Trophoblast cell (in vitro differentiated cells and primary cell): ENCODE data around the gene NAP1L5.

Source experiments
- DNase-seq, 2 donors: peaks; one replicate each; pipeline ENCODE4 v3.0.0-alpha.2; 2016
- H2AFZ ChIP-seq: 2 replicates; pipeline ENCODE4 v1.6.1; 2013; ENCODE audit warnings: low read length, moderate library complexity, mild to moderate bottlenecking; ENCODE audit not compliant: insufficient read depth, poor library complexity
- H2AK5ac ChIP-seq: 2 replicates; pipeline ENCODE4 v1.6.1; 2013; ENCODE audit warnings: mild to moderate bottlenecking, low read length
- H2BK120ac ChIP-seq: 2 replicates; pipeline ENCODE4 v1.6.1; 2013; ENCODE audit warnings: low read length, mild to moderate bottlenecking, moderate library complexity; ENCODE audit not compliant: insufficient read depth, poor library complexity
- H2BK12ac ChIP-seq: 2 replicates; pipeline ENCODE4 v1.6.1; 2013; ENCODE audit warnings: mild to moderate bottlenecking, low read length, moderate library complexity
- H2BK5ac ChIP-seq: 2 replicates; pipeline ENCODE4 v1.6.1; 2013; ENCODE audit warnings: low read length, low read depth, moderate library complexity, mild to moderate bottlenecking; ENCODE audit not compliant: poor library complexity
- H3K14ac ChIP-seq: 2 replicates; pipeline ENCODE4 v1.6.1; 2013; ENCODE audit warnings: mild to moderate bottlenecking, low read length
- H3K18ac ChIP-seq: 2 replicates; pipeline ENCODE4 v1.6.1; 2013; ENCODE audit warnings: mild to moderate bottlenecking, low read length
- H3K23ac ChIP-seq: 2 replicates; pipeline ENCODE4 v1.6.1; 2013; ENCODE audit warnings: low read length
- H3K27ac ChIP-seq: 2 replicates; pipeline ENCODE4 v1.5.1; 2013; ENCODE audit warnings: low read depth, mild to moderate bottlenecking, inconsistent platforms, low read length, moderate library complexity
- H3K27me3 ChIP-seq: 2 replicates; pipeline ENCODE4 v1.6.1; 2013; ENCODE audit warnings: inconsistent platforms, mild to moderate bottlenecking, low read length, moderate library complexity; ENCODE audit not compliant: insufficient read depth
- H3K36me3 ChIP-seq, 2 experiments: 1 replicate in 1 of 2; 2 replicates in 1 of 2; pipeline ENCODE4 v1.6.1; 2013; ENCODE audit warnings: low read length in 2 of 2, mild to moderate bottlenecking in 2 of 2, moderate library complexity in 1 of 2; ENCODE audit not compliant: insufficient read depth in 2 of 2, control insufficient read depth in 1 of 2
- H3K4ac ChIP-seq: 2 replicates; pipeline ENCODE4 v1.6.1; 2013; ENCODE audit warnings: low read depth, mild to moderate bottlenecking, low read length, moderate library complexity
- H3K4me1 ChIP-seq, 2 experiments: 1 replicate in 1 of 2; 2 replicates in 1 of 2; pipeline ENCODE4 v1.6.1; 2013; ENCODE audit warnings: low read length in 2 of 2, mild to moderate bottlenecking in 2 of 2, moderate library complexity in 1 of 2; ENCODE audit not compliant: insufficient read depth in 2 of 2, control insufficient read depth in 1 of 2
- H3K4me2 ChIP-seq: 2 replicates; pipeline ENCODE4 v1.6.1; 2013; ENCODE audit warnings: inconsistent platforms, mild to moderate bottlenecking, low read length, moderate library complexity
- H3K4me3 ChIP-seq: 2 replicates; pipeline ENCODE4 v1.5.1; 2013; ENCODE audit warnings: mild to moderate bottlenecking, low read depth, low read length, inconsistent platforms
- H3K79me1 ChIP-seq: one replicate; pipeline ENCODE4 v1.6.1; 2013; ENCODE audit warnings: low read length
- H3K79me2 ChIP-seq: 2 replicates; pipeline ENCODE4 v1.6.1; 2013; ENCODE audit warnings: low read length, mild to moderate bottlenecking; ENCODE audit not compliant: control insufficient read depth, insufficient read depth, poor library complexity
- H3K9ac ChIP-seq: 2 replicates; pipeline ENCODE4 v1.6.1; 2013; ENCODE audit warnings: mild to moderate bottlenecking, low read length
- H3K9me3 ChIP-seq: 2 replicates; pipeline ENCODE4 v1.6.1; 2013; ENCODE audit warnings: low read depth, mild to moderate bottlenecking, control low read depth, inconsistent platforms, low read length; ENCODE audit not compliant: insufficient read depth
- H4K12ac ChIP-seq: 2 replicates; pipeline ENCODE4 v1.6.1; 2013; ENCODE audit warnings: low read depth, mild to moderate bottlenecking, low read length, moderate library complexity
- H4K8ac ChIP-seq: 2 replicates; pipeline ENCODE4 v1.6.1; 2013; ENCODE audit warnings: low read depth, mild to moderate bottlenecking, low read length, moderate library complexity
- H4K91ac ChIP-seq: one replicate; pipeline ENCODE4 v1.6.1; 2013; ENCODE audit warnings: low read depth, mild to moderate bottlenecking, low read length, moderate library complexity
- WGBS: extraction: QIAGEN DNeasy Blood & Tissue Kit; methylation state at CpG from one replicate; pipeline ENCODE4 v1.1.7; 2013; ENCODE audit warnings: missing lambda C conversion rate; ENCODE audit not compliant: insufficient read length, insufficient coverage; ENCODE audit errors: extremely low coverage; 5-methylcytosine and 5-hydroxymethylcytosine counted together

The NAP1L5 gene

DNA sequence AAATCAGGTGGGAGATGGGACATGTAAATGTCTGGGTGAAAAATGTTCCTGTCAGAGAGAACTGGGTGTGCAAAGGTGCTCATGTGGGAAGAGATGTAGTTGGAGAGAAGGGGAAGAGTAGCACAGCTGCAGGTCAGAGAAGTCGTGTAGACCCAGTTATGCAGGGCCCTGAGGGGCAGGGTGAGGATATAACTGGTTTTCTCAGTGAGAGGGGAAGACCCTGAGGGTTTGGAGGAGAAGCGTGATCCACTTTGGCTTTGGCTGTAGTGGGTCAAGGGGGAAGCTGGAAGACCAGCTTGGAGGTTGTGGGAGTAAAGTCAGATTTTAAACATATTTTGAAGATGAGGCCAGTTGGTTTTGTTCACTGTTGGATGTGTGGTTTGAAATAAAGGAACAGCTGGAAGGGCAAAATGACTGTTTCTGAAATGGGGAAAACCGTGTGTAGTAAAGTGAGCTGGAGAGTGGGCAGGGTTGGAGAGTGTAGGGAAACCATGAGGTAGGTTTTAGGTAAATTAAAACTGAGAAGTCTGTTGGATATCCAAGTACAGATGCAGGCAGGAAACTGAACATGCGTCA is 44.2 kb downstream of the NAP1L5 start:
- no peak overlapping the region for H2BK5ac ChIP-seq
- no peaks in the 10 kb centered on the region for H3K79me2 ChIP-seq
- H3K4me1 ChIP-seq: no peaks in the 10 kb centered on the region
- H3K9me3 ChIP-seq: no peaks in the 10 kb centered on the region
- no peak overlapping the region for H3K14ac ChIP-seq
- no peak overlapping the region for H3K4me2 ChIP-seq
- no peak overlapping the region for H4K91ac ChIP-seq
- H3K79me1 ChIP-seq: no peaks in the 10 kb centered on the region
- no peak overlapping the region for H3K27ac ChIP-seq
- H4K8ac ChIP-seq: no peak overlapping the region
- H2BK120ac ChIP-seq: no peak overlapping the region
- no peak overlapping the region for H2AK5ac ChIP-seq
- peak; percentile 60 to 64 for DNase-seq
- H3K9ac ChIP-seq: no peak overlapping the region
- WGBS: no CpG with 5 or more reads among the region's 4 CpGs
- H3K4me3 ChIP-seq: no peak overlapping the region
- H3K4ac ChIP-seq: no peak overlapping the region
- H3K27me3 ChIP-seq: no peaks in the 10 kb centered on the region
- no peak overlapping the region for H3K18ac ChIP-seq
- no peak overlapping the region for H2AFZ ChIP-seq
- H3K36me3 ChIP-seq: no peaks in the 10 kb centered on the region
- no peak overlapping the region for H2BK12ac ChIP-seq
- no peak overlapping the region for H3K23ac ChIP-seq
- no peak overlapping the region for H4K12ac ChIP-seq

DNA sequence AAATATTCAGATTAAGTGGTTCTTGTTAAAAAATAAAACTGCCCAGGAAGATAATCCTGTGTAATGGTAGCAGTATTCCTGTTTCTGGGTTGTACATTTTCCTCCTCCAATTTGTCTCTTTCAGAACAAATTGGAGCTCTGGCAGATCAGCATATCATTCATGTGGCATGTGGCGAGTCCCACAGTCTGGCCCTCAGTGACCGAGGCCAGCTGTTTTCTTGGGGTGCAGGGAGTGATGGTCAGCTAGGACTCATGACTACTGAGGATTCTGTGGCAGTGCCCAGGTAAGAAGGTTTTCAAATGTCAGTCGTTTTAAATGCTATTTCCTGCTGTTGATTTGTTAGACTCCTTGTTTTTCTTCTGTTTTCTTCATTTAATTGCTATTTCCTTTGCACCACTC is 47.9 kb downstream of the NAP1L5 start:
- Histone ChIP-seq H4K8ac (no peak overlapping the region), H2BK12ac (no peak overlapping the region), H2BK5ac (no peak overlapping the region), H3K4me2 (no peak overlapping the region), H3K27ac (no peak overlapping the region), H3K36me3 (no peaks in the 10 kb centered on the region), H3K27me3 (no peaks in the 10 kb centered on the region), H3K4me3 (peak overlapping the region; percentile 29), H2BK120ac (no peak overlapping the region), H3K14ac (no peak overlapping the region), H3K79me1 (no peaks in the 10 kb centered on the region), H3K4me1 (peaks cover 0 to 8% of the 10 kb centered on the region in 2 experiments), H3K18ac (no peak overlapping the region), H4K91ac (no peak overlapping the region), H3K79me2 (no peaks in the 10 kb centered on the region), H3K9me3 (no peaks in the 10 kb centered on the region), H3K23ac (no peak overlapping the region), H3K4ac (no peak overlapping the region), H3K9ac (no peak overlapping the region), H2AFZ (no peak overlapping the region), H4K12ac (no peak overlapping the region), H2AK5ac (no peak overlapping the region)
- no CpG with 5 or more reads among the region's 3 CpGs for WGBS
- no peak for DNase-seq

DNA sequence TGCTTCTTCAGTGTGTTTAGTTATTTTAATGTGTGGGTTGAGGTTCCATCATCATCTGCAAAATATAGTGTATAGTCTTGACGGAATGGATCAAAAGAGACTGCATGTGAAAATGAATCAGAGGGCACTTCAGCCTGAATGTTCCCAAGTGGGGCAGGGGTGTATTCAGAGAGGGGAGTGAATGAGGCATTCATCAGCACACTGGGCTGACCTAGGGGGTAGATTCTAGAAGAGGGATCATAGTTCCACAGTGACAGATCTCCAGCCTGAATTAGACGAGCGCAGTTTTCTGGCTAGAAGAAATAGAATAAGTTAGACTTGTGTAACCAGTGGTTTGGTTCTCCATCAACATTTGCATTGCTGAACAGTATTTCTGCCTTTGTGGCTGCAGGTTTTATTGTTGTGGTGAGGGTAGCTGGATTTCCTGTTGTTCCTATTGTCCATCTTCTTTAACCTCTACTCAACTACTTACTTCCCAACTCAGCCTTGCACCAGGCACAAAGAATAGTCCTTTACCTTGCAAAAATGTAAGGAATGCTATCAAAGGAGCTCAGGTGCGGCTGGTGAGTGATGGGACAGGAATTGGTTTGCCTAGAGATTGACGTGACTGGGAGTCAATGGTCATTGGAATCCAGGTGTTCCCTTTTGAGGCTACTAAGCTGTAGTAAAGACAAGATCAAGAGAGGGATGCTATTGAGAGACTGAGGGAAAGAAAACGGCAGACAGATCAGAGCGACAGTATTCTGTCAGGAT is 50.9 kb downstream of the NAP1L5 start:
- Histone ChIP-seq H3K79me1 (no peaks in the 10 kb centered on the region), H3K27me3 (no peaks in the 10 kb centered on the region), H2AFZ (no peak overlapping the region), H3K14ac (no peak overlapping the region), H3K9me3 (no peaks in the 10 kb centered on the region), H4K12ac (no peak overlapping the region), H4K8ac (no peak overlapping the region), H3K4me2 (no peak overlapping the region), H3K36me3 (no peaks in the 10 kb centered on the region), H2BK120ac (no peak overlapping the region), H3K4ac (no peak overlapping the region), H3K4me1 (peaks cover 0 to 8% of the 10 kb centered on the region in 2 experiments), H3K23ac (no peak overlapping the region), H2BK12ac (no peak overlapping the region), H2BK5ac (no peak overlapping the region), H3K9ac (no peak overlapping the region), H3K18ac (no peak overlapping the region), H3K27ac (no peak overlapping the region), H3K79me2 (no peaks in the 10 kb centered on the region), H3K4me3 (no peak overlapping the region), H4K91ac (no peak overlapping the region), H2AK5ac (no peak overlapping the region)
- WGBS: no CpG with 5 or more reads among the region's 7 CpGs
- peak; percentile 67 to 84 for DNase-seq

DNA sequence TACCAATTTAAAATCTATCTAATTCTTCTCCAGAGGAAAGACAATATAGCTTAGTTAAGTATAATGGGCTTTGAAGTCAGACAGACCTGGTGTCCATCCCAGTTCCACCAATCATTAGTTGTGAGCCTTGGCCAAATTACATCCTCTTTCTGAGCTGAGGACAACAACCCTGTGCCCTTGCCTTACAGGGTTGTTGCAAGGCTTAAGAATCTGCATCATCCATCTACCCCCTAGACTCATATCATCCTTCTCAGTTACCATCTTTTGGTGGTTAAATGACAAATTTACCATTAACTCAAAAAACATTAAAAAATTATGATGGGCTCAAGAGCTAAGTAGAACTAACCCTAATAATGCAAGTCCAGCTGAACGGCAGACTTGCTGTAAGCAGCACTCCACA is 51.6 kb downstream of the NAP1L5 start:
- no peak overlapping the region for H4K91ac ChIP-seq
- no peak overlapping the region for H2BK120ac ChIP-seq
- no peaks in the 10 kb centered on the region for H3K27me3 ChIP-seq
- peaks cover 0 to 8% of the 10 kb centered on the region in 2 experiments for H3K4me1 ChIP-seq
- no peak overlapping the region for H2BK5ac ChIP-seq
- no peak overlapping the region for H4K8ac ChIP-seq
- no peak overlapping the region for H3K27ac ChIP-seq
- H2AK5ac ChIP-seq: no peak overlapping the region
- H3K79me2 ChIP-seq: no peaks in the 10 kb centered on the region
- no peak overlapping the region for H2AFZ ChIP-seq
- no peak for DNase-seq
- no peak overlapping the region for H3K18ac ChIP-seq
- H3K4me2 ChIP-seq: no peak overlapping the region
- no peaks in the 10 kb centered on the region for H3K36me3 ChIP-seq
- H3K4me3 ChIP-seq: no peak overlapping the region
- no peak overlapping the region for H3K14ac ChIP-seq
- H3K79me1 ChIP-seq: no peaks in the 10 kb centered on the region
- no CpG with 5 or more reads among the region's 1 CpG for WGBS
- H3K23ac ChIP-seq: no peak overlapping the region
- H3K4ac ChIP-seq: no peak overlapping the region
- no peaks in the 10 kb centered on the region for H3K9me3 ChIP-seq
- no peak overlapping the region for H4K12ac ChIP-seq
- H2BK12ac ChIP-seq: no peak overlapping the region
- H3K9ac ChIP-seq: no peak overlapping the region
